Activated CD4-positive, alpha-beta T cell treated with anti-CD3 and anti-CD28 coated beads for 36 hours (primary cell): ENCODE measurements around the gene STRIP1. TPM values are rescaled to one million over a fixed set of nuclear protein-coding genes. Genes with fewer than 3 reads are reported as not detected.
"Not testable (repeated sequence)": the region's sequence is repeated elsewhere in the genome, so short reads cannot be mapped to it uniquely, and the experiment has no call there.

Experiments used
- ATAC-seq: fragments of 200-7000 bp; cut with Tn5 transposase; one replicate; pipeline ENCODE4 v1.10.0; 2021; ENCODE audit warnings: mild to moderate bottlenecking, moderate library complexity
- CTCF ChIA-PET: fragments of 350-600 bp; sonication (Branson Sonifier 250); formaldehyde crosslinking; loops from one replicate; lab custom pipeline; 2021; ENCODE audit warnings: antibody characterized with exemption; lab: Charles Lee
- POLR2A ChIA-PET: fragments of 350-600 bp; sonication (Branson Sonifier 250); formaldehyde crosslinking; loops from one replicate; lab custom pipeline; 2021; ENCODE audit warnings: antibody characterized with exemption, inconsistent platforms; lab: Charles Lee
- DNase-seq: peaks from one replicate; pipeline ENCODE4 v3.0.0-alpha.2; 2020
- H3K27ac Mint-ChIP-seq: one replicate; pipeline ENCODE4 v1.8.0; 2021; ENCODE audit warnings: mixed read lengths
- H3K27me3 Mint-ChIP-seq: one replicate; pipeline ENCODE4 v1.8.0; 2021; ENCODE audit warnings: mixed read lengths
- H3K36me3 Mint-ChIP-seq: one replicate; pipeline ENCODE4 v1.8.0; 2021; ENCODE audit warnings: low read depth, mixed read lengths
- H3K4me1 Mint-ChIP-seq: one replicate; pipeline ENCODE4 v1.8.0; 2021; ENCODE audit warnings: mixed read lengths
- H3K4me3 Mint-ChIP-seq: one replicate; pipeline ENCODE4 v1.8.0; 2021; ENCODE audit warnings: mild to moderate bottlenecking, moderate library complexity, mixed read lengths
- H3K9me3 Mint-ChIP-seq: one replicate; pipeline ENCODE4 v1.8.0; 2021; ENCODE audit warnings: low read depth, mixed read lengths
- intact Hi-C, 2 experiments: fragments of 100-400 bp; cut with DNase I in 1 of 2; cut with micrococcal nuclease in 1 of 2; formaldehyde crosslinking; loops; one replicate each; pipeline versions ENCODE4 v1.14.2 to v1.15.1; 2022 to 2024; cut with DNase I, micrococcal nuclease
- total RNA-seq, 2 experiments: library from RNA; stranded (reverse); gene quantifications; one replicate each; pipeline ENCODE4 v1.2.3, GENCODE V29; 2021

STRIP1 gene
- total RNA-seq, 2 experiments from 2014 or later, result 20.7 to 21.5 TPM

- H3K27ac Mint-ChIP-seq, result no peak overlapping the region
- H3K4me1 Mint-ChIP-seq, result peaks cover 24% of the 10 kb centered on the region
- DNase-seq (no peak), ATAC-seq (no peak)
- no peaks in the 10 kb centered on the region for H3K9me3 Mint-ChIP-seq
- no peaks in the 10 kb centered on the region for H3K27me3 Mint-ChIP-seq
- H3K36me3 Mint-ChIP-seq, result peaks cover 26% of the 10 kb centered on the region
- POLR2A ChIA-PET, result no interaction called here
- H3K4me3 Mint-ChIP-seq, result no peak overlapping the region
- intact Hi-C loops, result no loop called here
- CTCF ChIA-PET, result interaction anchor here (0.5 to 2.7 kb wide), 11 partner anchors 9 to 367 kb away, joined by 3 to 14 read pairs (median 3); partner anchors contain the start of genes AHCYL1 and STRIP1
Observed at GRCh38 chr1:110007046-110007830, 27.2 kb upstream of the STRIP1 start.

GRCh38 chr1:110008971-110009565 lies 25.4 kb upstream of the STRIP1 start:
- DNase-seq (no peak), ATAC-seq (no peak)
- no peaks in the 10 kb centered on the region for H3K27me3 Mint-ChIP-seq
- ChIA-PET POLR2A (no interaction called here), CTCF (interaction anchor here (3.6 to 4.1 kb wide), 2 partner anchors 20 to 24 kb away, joined by 19 to 33 read pairs; partner anchors contain the start of gene AHCYL1)
- intact Hi-C loops, result no loop called here
- peaks cover 10% of the 10 kb centered on the region for H3K4me1 Mint-ChIP-seq
- no peaks in the 10 kb centered on the region for H3K9me3 Mint-ChIP-seq
- H3K27ac Mint-ChIP-seq, result no peak overlapping the region
- peaks cover 30% of the 10 kb centered on the region for H3K36me3 Mint-ChIP-seq
- no peak overlapping the region for H3K4me3 Mint-ChIP-seq

- ATAC-seq, result peak; percentile 95
Observed at GRCh38 chr1:110011527-110012041, 22.8 kb upstream of the STRIP1 start.

GRCh38 chr1:110012100-110012780 lies 22.2 kb upstream of the STRIP1 start:
- H3K27me3 Mint-ChIP-seq, result no peaks in the 10 kb centered on the region
- DNase-seq, result no peak
- ATAC-seq, result no peak
- H3K9me3 Mint-ChIP-seq, result no peaks in the 10 kb centered on the region
- ChIA-PET POLR2A (no interaction called here), CTCF (interaction anchor here (0.6 to 4.1 kb wide), 9 partner anchors 10 to 466 kb away, joined by 3 to 33 read pairs (median 8); partner anchors contain the start of gene AHCYL1)
- intact Hi-C loops, result no loop called here
- no peaks in the 10 kb centered on the region for H3K4me1 Mint-ChIP-seq
- H3K27ac Mint-ChIP-seq, result no peak overlapping the region
- H3K36me3 Mint-ChIP-seq, result peaks cover 47% of the 10 kb centered on the region
- no peak overlapping the region for H3K4me3 Mint-ChIP-seq

More at GRCh38 chr1:110011527-110012041, 22.8 kb upstream of the STRIP1 start:
- intact Hi-C loops, result loop anchor here (1.0 kb wide), 3 partner anchors 26 to 238 kb away; no protein-coding TSS in a partner anchor
- Mint-ChIP-seq H3K4me3 (no peak overlapping the region), H3K27ac (no peak overlapping the region), H3K9me3 (no peaks in the 10 kb centered on the region), H3K36me3 (peaks cover 43% of the 10 kb centered on the region), H3K27me3 (no peaks in the 10 kb centered on the region), H3K4me1 (no peaks in the 10 kb centered on the region)
- ChIA-PET POLR2A (no interaction called here), CTCF (interaction anchor here (1.4 to 4.1 kb wide), 9 partner anchors 9 to 465 kb away, joined by 3 to 33 read pairs (median 8); partner anchors contain the start of gene AHCYL1)
- DNase-seq, result peak; percentile 41

- ATAC-seq (no peak), DNase-seq (no peak)
- H3K27ac Mint-ChIP-seq, result no peak overlapping the region
- H3K4me1 Mint-ChIP-seq, result no peaks in the 10 kb centered on the region
- H3K36me3 Mint-ChIP-seq, result peaks cover 65% of the 10 kb centered on the region
- no peak overlapping the region for H3K4me3 Mint-ChIP-seq
- no peaks in the 10 kb centered on the region for H3K27me3 Mint-ChIP-seq
- intact Hi-C loops, result no loop called here
- ChIA-PET POLR2A (no interaction called here), CTCF (interaction anchor here (1.1 to 4.0 kb wide), 4 partner anchors 12 to 42 kb away, joined by 3 to 34 read pairs (median 4); no protein-coding TSS in a partner anchor)
- no peaks in the 10 kb centered on the region for H3K9me3 Mint-ChIP-seq
Observed at GRCh38 chr1:110017792-110018191, 16.6 kb upstream of the STRIP1 start.

- ChIA-PET CTCF (interaction anchor here (0.6 to 4.0 kb wide), 3 partner anchors 8 to 42 kb away, joined by 3 to 34 read pairs (median 3); no protein-coding TSS in a partner anchor), POLR2A (no interaction called here)
- ATAC-seq (no peak), DNase-seq (no peak)
- H3K4me3 Mint-ChIP-seq, result no peak overlapping the region
- intact Hi-C loops, result no loop called here
- no peaks in the 10 kb centered on the region for H3K27me3 Mint-ChIP-seq
- no peaks in the 10 kb centered on the region for H3K9me3 Mint-ChIP-seq
- H3K36me3 Mint-ChIP-seq, result peaks cover 66% of the 10 kb centered on the region
- no peak overlapping the region for H3K27ac Mint-ChIP-seq
- H3K4me1 Mint-ChIP-seq, result no peaks in the 10 kb centered on the region
Observed at GRCh38 chr1:110018396-110018795, 16.0 kb upstream of the STRIP1 start.

GRCh38 chr1:110019770-110020169 lies 14.7 kb upstream of the STRIP1 start:
- Mint-ChIP-seq H3K9me3 (no peaks in the 10 kb centered on the region), H3K27ac (no peak overlapping the region), H3K4me1 (no peaks in the 10 kb centered on the region), H3K27me3 (no peaks in the 10 kb centered on the region), H3K4me3 (no peak overlapping the region), H3K36me3 (peaks cover 63% of the 10 kb centered on the region)
- intact Hi-C loops, result no loop called here
- CTCF ChIA-PET, result interaction anchor here (0.6 to 4.0 kb wide), 4 partner anchors 10 to 349 kb away, joined by 3 to 34 read pairs (median 4); no protein-coding TSS in a partner anchor
- POLR2A ChIA-PET, result interaction anchor here (0.6 kb wide), 1 partner anchor 197 kb away, joined by 3 read pairs; no protein-coding TSS in a partner anchor
- ATAC-seq (no peak), DNase-seq (no peak)

- no peak overlapping the region for H3K4me3 Mint-ChIP-seq
- ATAC-seq (no peak), DNase-seq (no peak)
- H3K9me3 Mint-ChIP-seq, result no peaks in the 10 kb centered on the region
- CTCF ChIA-PET, result interaction anchor here (1.1 to 4.0 kb wide), 2 partner anchors 8 to 33 kb away, joined by 4 to 34 read pairs; no protein-coding TSS in a partner anchor
- no peaks in the 10 kb centered on the region for H3K27me3 Mint-ChIP-seq
- no peak overlapping the region for H3K27ac Mint-ChIP-seq
- POLR2A ChIA-PET, result no interaction called here
- intact Hi-C loops, result no loop called here
- no peaks in the 10 kb centered on the region for H3K4me1 Mint-ChIP-seq
- H3K36me3 Mint-ChIP-seq, result peaks cover 56% of the 10 kb centered on the region
Observed at GRCh38 chr1:110021285-110021684, 13.1 kb upstream of the STRIP1 start.

GRCh38 chr1:110024613-110025012 lies 9.8 kb upstream of the STRIP1 start:
- H3K4me3 Mint-ChIP-seq, result no peak overlapping the region
- H3K36me3 Mint-ChIP-seq, result peaks cover 32% of the 10 kb centered on the region
- H3K27me3 Mint-ChIP-seq, result no peaks in the 10 kb centered on the region
- POLR2A ChIA-PET, result no interaction called here
- no peak for ATAC-seq
- H3K9me3 Mint-ChIP-seq, result no peaks in the 10 kb centered on the region
- intact Hi-C loops, result no loop called here
- DNase-seq, result no peak
- H3K4me1 Mint-ChIP-seq, result no peaks in the 10 kb centered on the region
- H3K27ac Mint-ChIP-seq, result no peak overlapping the region
- CTCF ChIA-PET, result interaction anchor here (0.6 to 1.4 kb wide), 3 partner anchors 10 to 480 kb away, joined by 3 to 4 read pairs (median 3); partner anchors contain the start of gene STRIP1

GRCh38 chr1:110030687-110031086 lies 3.7 kb upstream of the STRIP1 start:
- H3K4me1 Mint-ChIP-seq, result peaks cover 36% of the 10 kb centered on the region
- ATAC-seq, H3K9me3 Mint-ChIP-seq, H3K36me3 Mint-ChIP-seq, DNase-seq, H3K27me3 Mint-ChIP-seq, POLR2A ChIA-PET: not testable (repeated sequence)
- peak overlapping the region; percentile 70 for H3K4me3 Mint-ChIP-seq
- peak overlapping the region; percentile 92 for H3K27ac Mint-ChIP-seq
- CTCF ChIA-PET, result interaction anchor here (0.8 to 3.8 kb wide), 12 partner anchors 12 to 257 kb away, joined by 3 to 38 read pairs (median 6); no protein-coding TSS in a partner anchor
- intact Hi-C loops, result loop anchor here in 1 of 2 experiments (5.0 kb wide), 2 partner anchors 538 to 603 kb away; partner anchors contain the start of genes CYB561D1 and PSMA5
